Stimulated activated naive CD8-positive, alpha-beta T cell treated with anti-CD3 and anti-CD28 coated beads, Interleukin-15, Interleukin-2, amounts not matched to agents 100 U/mL and 50 U/mL, for 24 hours (primary cell): ENCODE measurements around the gene CD247.

Source experiments
- ATAC-seq: fragments of 150-1000 bp; cut with Tn5 transposase; one replicate; pipeline ENCODE4 v1.10.0; 2021
- DNase-seq: peaks from one replicate; pipeline ENCODE4 v3.0.0; 2021

CD247 gene

DNA sequence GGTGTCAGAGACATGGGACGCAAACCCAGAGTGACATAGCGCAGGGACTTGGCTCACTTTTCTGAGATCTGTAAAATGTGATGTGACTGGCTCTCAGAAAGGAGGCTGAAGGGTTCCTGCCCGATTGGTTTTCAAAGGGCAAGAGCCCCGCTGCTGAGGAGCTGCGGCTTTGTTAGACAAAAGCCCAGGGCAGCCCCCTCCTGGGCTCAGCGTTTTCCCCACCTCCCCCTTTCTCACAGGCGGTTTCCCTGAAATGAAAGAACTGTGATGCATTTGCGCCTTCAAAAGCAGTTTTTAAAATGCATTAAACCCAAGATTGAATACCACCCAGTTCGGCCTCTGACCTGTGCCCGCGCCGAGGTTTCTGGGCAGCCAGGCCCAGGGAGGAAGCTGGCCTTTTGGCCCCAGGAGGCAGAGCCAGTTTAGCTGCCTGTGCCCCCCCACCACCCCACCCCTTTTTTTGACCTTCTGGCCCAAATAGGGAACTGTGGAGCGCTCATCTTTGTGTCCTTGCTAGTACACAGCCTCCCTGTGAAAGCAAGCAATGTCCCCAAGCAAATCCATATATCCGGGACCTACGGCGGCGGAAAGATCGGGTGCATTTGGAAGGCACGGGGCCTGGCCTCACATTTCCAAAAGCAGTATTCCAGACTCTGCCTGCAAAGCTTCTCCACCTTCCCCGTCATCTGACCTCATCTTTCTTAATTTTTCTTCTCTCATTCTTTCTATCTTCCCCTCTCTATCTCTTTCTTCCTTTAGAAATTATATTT is 28.6 kb downstream of the CD247 start:
- DNase-seq = peak; percentile 71
- peak; percentile 62 for ATAC-seq

DNA sequence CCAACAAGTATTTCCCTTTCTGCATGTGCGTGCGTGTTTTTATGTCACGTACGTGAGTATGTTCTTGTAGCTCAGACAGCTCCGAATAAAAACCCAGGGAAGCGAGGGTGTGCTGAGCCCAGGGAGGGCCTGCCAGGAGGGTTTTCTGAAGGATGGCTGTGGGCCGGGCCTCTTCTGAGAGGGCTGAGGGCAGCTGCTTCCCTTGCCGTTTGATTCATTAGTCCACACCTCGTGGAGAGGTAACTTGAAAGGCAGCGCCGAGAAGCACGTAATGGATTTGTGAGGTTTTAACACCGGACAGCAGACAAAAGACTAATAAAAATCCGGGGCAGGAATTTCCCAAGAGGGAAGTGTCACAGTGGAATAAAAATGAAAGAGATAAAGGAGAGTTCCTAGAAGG is 29.5 kb downstream of the CD247 start:
- ATAC-seq = no peak
- DNase-seq = no peak

DNA sequence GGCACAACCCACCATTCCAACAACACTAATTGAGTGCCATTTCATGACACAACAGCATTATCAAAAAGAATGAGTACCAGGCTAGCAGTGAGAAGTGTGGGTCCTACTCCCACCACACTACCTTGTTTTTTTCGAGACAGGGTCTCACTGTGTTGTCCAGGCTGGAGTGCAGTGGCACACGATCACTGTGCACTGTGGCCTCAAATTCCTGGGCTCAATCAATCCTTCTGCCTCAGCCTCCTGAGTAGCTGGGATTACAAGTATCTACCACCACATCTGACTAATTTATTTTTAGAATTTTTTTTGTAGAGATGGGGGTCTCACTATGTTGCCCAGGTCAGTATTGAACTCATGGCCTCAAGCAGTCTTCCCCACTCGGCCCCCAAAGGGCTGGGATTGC is 30.7 kb downstream of the CD247 start:
- DNase-seq = no peak
- no peak for ATAC-seq

DNA sequence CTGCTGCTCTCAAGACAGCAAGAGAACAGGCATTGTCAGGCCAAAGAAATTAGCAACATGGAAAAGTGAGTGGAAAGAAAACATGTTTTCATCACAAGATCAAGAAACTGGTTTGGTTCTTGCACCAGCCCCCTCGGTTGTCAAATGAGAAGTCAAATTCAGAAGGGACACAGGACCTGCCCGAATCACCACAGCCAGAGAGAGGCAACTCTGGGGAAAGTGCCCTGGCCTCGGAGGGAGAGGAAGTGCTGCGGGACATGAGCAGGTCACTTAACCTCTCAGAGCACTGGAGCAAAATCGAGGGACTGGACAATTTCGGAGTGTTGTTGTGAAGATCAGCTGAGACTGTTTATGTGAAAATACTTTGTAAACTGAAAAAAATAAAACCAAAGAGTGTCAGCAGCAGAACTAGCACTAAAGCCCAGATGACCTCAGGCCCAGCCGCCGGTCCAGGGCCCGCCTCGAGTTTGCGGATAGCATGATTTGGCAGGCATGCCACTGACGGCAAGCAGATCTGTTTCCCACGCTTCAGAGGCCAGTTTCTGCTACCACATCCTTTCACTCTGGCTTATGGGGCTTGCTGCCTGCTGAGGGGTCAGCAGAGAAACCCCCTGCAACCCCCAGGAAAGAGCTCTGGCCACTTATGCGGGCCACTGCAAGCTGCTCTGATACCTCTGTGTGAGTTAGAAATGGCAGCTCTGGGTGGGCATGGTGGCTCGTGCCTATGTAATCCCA is 32.1 kb downstream of the CD247 start:
- DNase-seq (peak; percentile 38), ATAC-seq (no peak)

DNA sequence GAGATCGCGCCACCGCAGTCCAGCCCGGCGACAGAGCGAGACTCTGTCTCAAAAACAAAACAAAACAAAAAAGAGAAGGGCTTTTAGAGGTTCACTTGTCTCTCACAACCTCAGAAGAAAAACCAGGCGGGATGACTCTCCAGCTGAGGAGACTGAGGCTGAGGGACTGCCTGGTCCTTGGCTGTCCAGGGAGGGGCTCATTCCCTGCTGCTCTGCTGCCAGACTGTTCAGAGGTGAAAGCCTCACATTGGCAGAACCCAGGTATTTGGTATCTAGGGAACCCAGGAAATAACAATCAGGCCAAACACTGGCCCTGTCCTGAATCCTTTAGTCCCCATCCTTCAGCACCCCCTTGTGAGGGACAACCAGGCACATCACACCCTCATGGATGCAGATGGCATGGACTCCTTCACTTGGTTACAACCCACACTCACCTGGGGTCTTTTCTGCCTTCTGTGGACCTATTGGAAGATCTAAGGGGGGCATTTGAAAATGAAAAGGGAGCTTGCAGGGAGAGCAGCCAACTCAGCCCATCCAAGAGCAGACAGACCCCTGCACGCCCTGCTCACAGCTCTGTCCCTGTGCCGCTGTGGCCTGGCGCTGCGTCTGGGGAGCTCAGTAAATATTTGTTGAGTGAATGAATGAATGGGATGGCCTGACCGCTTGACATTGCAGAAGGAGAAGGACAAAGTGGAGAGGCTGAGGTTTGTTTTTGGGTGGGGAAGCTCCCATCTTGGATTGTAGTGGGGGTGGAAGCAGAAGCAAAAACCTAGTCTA is 33.4 kb downstream of the CD247 start:
- DNase-seq (no peak), ATAC-seq (no peak)

DNA sequence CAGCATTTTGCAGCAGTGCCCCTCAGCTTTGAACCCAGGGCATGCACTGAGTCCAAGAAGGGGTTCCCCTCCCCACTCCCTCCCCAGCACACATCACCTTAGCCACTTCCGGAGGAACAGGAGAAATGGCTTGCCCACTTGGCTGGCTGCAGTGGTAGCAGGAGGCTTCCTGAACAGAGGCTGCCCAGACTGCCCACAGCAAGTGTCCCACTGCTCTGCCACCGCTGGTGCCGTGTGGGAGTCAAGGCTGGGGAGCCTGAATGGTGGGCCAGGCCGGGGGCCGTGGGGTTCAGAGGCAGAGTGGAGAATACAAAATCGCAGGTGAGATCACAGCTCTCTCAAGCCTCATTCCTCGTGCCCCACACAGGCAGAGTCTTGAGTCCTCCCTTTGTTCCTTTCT is 34.5 kb downstream of the CD247 start:
- ATAC-seq = peak; percentile 25
- no peak for DNase-seq

DNA sequence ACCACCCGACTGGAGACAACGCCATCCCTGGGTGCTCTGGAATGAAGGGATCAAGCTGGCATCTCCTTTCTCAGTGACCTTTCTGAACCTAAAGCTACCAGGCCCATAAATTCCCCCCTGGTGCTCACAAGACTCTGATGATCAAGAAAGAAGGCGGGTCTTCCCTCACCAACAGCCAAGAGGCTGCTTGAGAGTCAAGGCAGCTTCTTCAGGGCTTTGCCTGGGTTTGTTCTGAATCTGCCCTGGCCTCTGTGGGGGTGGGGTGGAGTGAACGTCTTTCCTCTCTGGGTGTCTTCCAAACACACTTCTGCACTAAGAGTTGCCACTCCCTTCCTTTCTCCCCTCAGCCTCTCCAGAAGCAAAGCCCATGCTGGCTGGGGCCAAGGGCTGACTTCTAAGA is 36.1 kb downstream of the CD247 start:
- ATAC-seq = peak; percentile 50
- peak; percentile 46 for DNase-seq

DNA sequence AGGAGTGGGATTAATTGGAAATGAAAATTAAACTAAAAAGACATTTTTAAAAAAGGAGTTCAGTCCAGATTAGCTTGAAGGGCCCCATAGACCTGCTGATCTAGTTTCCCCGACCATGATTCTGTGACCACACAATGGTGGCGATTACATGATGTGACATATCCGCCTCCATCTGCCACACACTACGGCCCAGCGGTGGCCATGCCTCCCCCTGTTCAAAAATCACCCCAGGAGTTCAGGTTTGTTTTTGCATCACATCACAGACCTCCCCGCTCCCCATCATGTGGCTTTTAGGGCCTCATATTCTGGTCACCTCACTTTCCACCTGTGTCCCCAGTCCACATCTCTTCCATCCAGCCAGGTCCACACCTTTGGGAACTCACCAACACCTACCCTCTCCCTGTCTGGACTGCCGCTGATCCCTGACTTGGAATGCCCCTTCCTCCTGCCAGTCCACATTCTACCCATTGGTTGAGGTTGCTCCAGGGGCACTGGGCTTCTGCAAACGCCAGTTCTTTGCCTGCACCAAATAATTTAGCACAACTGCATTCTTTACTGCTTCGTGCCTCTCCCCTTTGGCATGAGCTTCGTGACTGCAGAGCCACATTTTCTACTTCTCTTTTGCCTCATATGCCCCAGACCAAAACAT is 38.9 kb downstream of the CD247 start:
- ATAC-seq (peak; percentile 38), DNase-seq (no peak)

DNA sequence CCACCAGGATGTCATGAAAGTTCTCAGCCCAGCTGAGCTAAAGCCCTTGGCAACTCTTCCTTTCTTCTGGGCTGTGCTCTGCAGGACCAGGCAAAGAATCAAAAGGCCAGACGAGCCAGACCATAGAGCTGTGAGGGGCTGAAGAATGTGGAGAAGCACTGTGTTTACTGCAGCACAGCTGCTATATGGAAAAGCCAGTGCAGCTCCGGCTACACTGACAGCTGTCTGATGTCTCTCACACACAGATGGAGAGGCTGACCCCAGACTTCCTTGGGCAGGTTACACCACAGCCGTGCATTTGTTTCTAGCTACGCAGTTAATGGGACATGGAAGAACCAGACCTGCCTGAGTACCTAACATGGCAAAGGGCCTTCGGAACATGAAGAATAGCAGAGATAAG is 40.3 kb downstream of the CD247 start:
- no peak for DNase-seq
- ATAC-seq = no peak

DNA sequence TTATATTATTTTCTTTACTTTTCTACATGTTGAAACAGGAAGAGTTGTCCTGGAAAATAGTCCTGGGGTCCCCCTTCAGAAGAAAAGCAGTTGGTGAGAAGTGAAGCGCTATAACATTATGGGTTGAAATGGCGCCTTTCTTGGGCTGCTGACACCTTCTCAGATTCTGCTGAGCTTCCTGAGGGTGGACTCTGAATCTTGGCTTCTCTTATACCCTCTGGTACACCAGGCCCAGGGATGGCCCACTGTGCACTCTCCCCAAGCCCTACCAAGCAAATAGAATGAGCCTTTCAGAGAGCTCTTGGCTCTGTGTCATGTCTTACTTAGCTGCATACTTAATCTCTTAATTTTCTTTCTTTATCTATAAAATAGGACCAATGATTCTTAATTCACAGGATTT is 42.3 kb downstream of the CD247 start:
- DNase-seq (no peak), ATAC-seq (no peak)

DNA sequence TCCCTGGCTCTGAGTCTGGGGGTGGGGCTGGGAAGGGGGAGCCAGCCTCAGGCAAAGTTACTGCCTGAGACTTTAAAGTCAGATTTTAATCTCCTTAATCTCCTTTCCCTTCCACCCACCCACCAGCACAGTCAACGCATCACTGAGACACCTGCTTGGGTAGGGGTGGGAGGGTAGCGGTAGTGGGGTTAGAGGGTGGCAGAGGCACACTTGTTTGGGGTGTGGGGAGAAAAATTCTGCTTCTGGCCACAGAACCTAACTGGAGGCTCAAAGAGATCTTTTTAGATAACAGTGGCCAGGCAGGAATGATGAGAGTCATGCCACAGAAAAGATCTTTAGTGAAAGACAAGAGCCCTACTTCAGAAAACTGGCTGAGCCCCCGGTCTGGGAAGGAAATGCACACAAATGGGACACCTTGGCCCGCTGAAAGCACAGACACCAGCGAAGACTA is 44.1 kb downstream of the CD247 start:
- DNase-seq (peak; percentile 53), ATAC-seq (peak; percentile 55)

DNA sequence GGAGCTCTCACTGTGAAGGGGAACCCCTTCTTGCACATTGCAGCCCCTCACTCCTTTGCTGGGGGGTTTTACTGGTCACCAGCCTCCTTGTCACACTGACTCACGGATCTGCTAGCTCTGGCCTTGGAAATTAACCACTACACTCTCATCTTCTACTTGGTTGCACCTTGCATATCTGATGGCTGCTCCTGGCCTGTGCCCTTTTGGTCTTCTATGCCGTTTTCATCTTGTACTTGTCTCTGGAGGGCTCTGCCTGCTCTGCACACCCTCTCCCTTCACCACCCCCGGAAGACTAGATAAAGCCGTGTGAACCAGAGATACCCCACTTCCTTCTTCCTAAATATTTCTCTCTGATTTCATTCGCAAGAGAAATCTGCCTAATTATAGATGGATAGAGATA is 44.6 kb downstream of the CD247 start:
- peak; percentile 74 for ATAC-seq

DNA sequence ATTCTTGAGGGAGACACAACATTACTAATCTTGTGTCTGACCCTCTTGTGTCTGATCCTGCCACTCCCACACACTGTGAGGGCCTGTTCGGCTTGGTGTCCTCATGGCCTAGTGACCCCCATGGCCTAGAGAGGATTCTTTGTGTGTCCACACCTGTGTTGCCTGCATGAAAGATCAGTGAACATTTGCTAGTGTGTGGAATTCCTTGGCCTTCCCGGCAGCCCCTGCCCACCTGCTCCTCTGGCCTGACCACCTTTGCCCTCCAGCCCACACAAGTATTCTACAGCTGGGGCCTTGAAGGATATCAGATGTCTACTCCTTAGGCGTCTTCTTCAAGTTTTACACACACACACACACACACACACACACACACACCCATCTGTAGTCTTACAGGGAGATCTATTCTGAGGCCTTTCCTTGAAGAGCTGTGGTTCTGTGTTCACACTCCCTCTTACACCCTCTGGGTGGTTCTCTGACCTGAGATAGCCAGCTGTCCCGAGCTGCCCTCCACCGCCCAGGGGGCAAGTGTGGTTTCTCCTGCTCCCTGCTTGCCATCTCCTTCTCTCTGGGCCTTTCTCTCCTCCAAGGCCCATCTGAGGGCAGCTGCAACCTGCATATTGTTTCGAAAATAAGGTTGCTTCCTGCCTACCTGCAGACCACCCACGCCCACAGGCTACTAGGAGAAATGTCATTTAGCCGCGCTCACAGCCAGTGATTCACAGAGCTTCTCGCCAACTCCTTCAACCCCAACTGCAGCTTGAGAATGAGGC is 45.4 kb downstream of the CD247 start:
- peak; percentile 55 for ATAC-seq
- DNase-seq = peak; percentile 65

More for the DNA sequence above, 44.6 kb downstream of the CD247 start:
- DNase-seq = no peak

DNA sequence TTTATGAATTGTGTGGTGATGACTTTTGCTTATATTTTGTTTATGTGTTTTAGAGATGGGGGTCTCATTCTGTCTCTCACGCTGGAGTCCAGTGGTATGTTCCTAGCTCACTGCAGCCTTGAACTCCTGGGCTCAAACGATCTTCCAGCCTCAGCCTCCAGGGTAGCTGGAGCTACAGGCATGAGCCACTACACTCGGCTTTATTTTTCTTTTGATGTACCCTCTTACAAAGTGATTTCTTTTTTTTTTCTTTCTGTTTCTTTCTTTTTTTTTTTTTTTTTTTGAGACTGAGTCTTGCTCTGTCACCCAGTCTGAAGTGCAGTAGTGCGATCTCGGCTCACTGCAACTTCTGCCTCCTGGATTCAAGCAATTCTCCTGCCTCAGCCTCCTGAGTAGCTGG is 46.8 kb downstream of the CD247 start:
- DNase-seq = no peak
- ATAC-seq = no peak

DNA sequence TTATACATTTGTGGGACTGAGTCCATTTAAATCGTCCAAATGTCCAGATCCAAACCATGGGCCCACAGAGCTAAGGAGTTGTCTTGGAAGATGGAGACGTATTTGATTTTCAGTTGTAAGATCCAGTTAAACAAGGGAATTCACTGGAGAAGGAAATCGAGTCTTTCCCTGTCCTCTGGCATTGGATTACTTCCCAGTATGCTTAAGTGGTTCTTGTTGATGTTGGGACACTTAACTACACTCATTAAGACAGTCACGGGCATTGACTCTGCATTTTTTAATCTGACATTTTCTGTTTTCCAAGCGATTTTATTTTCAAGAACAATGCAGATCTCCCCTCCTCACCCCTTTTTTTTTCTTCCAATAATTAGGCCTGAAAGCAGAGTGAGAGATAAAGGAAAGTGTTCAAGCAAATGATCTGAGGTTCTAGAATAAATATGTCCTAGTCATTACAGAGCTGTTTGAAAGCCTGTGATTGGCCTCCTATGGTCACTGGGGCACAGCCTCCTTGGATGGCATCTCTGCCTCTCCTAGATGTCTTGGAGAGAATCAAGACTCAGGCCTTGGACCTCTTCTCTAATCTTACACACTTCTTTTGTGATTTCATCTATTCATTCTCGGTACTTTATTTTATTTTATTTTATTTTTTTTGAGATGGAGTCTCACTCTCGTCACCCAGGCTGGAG is 48.9 kb downstream of the CD247 start:
- ATAC-seq (no peak), DNase-seq (no peak)

DNA sequence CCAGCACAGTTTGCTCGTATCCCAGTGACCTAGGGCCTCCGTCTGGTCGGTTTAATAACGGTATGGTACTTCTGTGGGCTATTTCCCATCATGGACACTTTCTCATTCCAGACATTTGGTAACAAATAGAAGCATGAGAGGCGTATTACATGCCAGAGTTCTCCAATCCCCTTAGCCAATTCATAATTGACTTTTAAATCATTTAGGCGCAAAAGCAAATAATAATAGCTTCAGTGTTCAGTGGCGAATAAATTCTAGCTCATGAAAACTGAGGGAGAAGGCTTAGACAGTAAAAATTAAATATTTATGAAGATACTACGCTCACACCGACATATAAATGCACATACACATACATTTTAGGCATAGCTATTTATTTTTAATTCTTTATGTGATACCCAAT is 50.6 kb downstream of the CD247 start:
- DNase-seq = no peak
- ATAC-seq = no peak

DNA sequence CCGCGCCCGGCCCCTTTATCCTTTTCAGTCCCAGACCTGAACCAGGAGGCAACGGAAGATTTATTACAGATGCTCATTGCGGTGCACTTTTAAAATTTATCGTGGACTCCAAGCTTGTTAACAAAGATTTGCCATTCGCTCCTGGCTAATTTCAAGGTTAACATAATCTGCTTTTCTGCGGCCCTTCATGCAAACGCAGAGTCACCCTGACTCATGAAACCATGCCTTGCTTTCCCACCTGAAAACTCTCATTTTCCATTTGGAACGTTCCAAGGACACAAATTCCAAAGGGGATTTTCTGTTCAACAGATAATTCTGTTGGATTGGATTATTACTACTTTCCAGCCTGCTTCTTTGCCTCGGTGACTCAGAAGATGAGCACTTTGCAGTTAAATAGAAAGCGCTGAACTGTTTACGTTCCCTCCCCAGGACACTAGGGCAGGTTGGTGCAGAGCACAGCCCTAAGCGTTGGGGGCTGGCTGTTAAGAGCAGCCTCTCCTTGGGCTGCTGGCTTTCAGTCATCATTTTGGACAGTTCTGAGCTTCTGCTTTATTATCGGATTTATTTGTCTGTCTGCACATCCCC is 51.1 kb downstream of the CD247 start:
- ATAC-seq (no peak), DNase-seq (no peak)

DNA sequence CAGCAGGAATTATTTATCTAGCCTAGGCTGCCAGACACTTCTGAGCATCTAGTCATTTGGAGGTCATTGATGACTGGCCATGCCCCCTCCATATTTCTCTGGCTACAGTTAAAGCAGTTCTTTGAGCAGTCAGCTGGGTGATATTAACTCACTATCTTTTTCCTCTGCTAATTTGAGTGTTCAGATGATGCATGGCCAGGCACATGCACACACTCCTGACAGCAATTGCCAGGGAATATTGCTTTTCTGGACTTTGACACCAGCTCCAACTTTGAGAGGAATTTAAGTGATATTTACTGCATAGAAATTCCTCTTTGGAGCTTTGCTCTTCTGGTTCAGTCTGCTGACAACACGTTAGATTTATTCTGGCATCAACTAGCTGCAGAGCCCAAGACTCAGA is 52.6 kb downstream of the CD247 start:
- ATAC-seq (no peak), DNase-seq (no peak)

DNA sequence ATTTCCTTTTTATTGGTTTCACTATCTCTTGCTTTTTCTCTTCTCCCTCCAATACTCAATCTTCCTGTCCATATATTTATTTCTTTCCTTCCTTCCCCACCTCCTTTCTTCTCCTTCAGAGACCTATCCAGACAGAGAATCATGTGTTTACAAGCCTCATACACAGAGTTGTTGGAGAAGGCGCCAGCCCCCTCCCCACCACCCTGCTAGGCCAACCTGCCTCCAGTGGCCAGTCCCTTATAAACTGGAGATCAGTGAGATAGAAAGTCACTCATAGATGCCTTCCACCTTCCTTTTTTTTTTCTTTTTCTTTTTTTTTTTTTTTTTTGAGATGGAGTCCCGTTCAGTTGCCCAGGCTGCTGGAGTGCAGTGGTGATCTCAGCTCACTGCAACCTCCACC is 53.3 kb downstream of the CD247 start:
- no peak for ATAC-seq

DNA sequence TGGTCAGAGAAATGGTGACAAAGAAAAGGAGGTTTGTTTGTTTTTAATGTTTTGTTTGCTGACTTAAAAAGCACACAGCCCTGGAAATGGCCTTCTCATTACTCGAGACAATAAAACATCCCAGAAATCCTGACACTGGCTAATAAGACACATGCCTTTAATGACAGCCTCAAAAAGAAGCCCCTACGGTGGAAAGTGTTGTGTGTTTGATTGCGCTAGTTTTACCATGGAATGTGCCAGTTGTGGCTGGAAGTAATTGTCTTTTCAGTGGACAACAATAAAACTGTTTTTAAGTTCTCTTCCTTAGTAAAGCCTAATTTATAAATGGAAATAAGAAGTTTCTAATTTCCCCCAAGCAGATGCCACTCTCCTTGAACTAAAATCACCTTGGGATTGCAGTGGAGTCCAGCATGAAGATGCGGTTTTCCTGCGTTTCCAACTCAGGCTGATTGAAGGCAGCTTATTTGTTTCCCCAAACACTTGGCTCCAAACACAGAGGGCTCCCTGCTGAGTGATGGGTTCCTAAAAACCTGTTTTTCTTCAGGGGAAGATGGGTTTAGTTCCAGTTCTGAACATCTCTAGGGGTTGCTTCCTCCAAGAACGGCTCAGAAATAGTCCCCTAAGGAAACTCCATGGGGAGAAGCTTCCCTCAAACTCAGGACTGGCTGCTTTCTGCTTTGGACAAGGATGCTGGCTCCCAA is 54.3 kb downstream of the CD247 start:
- ATAC-seq (no peak), DNase-seq (no peak)

More for the DNA sequence above, 53.3 kb downstream of the CD247 start:
- DNase-seq = no peak
